GM21576 (cell line): Measurements from ENCODE around the gene H6PD.
"Not testable (repeated sequence)": the region's sequence is repeated elsewhere in the genome, so short reads cannot be mapped to it uniquely, and the experiment has no call there.

Experiments
- ATAC-seq: cut with Tn5 transposase; IDR thresholded peaks from one replicate; pipeline ENCODE4 v1.9.1; 2021; ENCODE audit warnings: mild to moderate bottlenecking, moderate library complexity; ENCODE audit not compliant: unreplicated experiment

H6PD gene

GRCh38 chr1:9294405-9294773 is 59.8 kb downstream of the H6PD start:
- ATAC-seq, result no peak

- ATAC-seq, result no peak
Observed at GRCh38 chr1:9294910-9295636, 60.5 kb downstream of the H6PD start.

GRCh38 chr1:9295884-9296283 is 61.3 kb downstream of the H6PD start:
- no peak for ATAC-seq

GRCh38 chr1:9296850-9297249 is 62.3 kb downstream of the H6PD start:
- no peak for ATAC-seq

GRCh38 chr1:9297831-9298230 is 63.3 kb downstream of the H6PD start:
- ATAC-seq, result no peak

GRCh38 chr1:9298282-9298681 is 63.7 kb downstream of the H6PD start:
- ATAC-seq, result no peak

GRCh38 chr1:9299571-9300541 is 65.3 kb downstream of the H6PD start:
- not testable (repeated sequence) for ATAC-seq

GRCh38 chr1:9300573-9300972 is 66.0 kb downstream of the H6PD start:
- ATAC-seq, result no peak

GRCh38 chr1:9302745-9303524 is 68.4 kb downstream of the H6PD start:
- no peak for ATAC-seq

GRCh38 chr1:9303916-9304315 is 69.3 kb downstream of the H6PD start:
- no peak for ATAC-seq

- ATAC-seq, result no peak
Observed at GRCh38 chr1:9305216-9305615, 70.6 kb downstream of the H6PD start.

GRCh38 chr1:9306006-9306405 is 71.4 kb downstream of the H6PD start:
- ATAC-seq, result no peak

GRCh38 chr1:9307303-9307702 is 72.7 kb downstream of the H6PD start:
- ATAC-seq, result no peak

- ATAC-seq, result no peak
Observed at GRCh38 chr1:9308236-9308785, 73.7 kb downstream of the H6PD start.

GRCh38 chr1:9309080-9309479 is 74.5 kb downstream of the H6PD start:
- no peak for ATAC-seq

- no peak for ATAC-seq
Observed at GRCh38 chr1:9309991-9310390, 75.4 kb downstream of the H6PD start.

- no peak for ATAC-seq
Observed at GRCh38 chr1:9311029-9311428, 76.5 kb downstream of the H6PD start.

GRCh38 chr1:9311479-9311878 is 76.9 kb downstream of the H6PD start:
- no peak for ATAC-seq

GRCh38 chr1:9312168-9312720 is 77.7 kb downstream of the H6PD start:
- no peak for ATAC-seq

GRCh38 chr1:9313576-9313975 is 79.0 kb downstream of the H6PD start:
- ATAC-seq, result no peak

- ATAC-seq, result no peak
Observed at GRCh38 chr1:9314111-9314510, 79.5 kb downstream of the H6PD start.
